Thoracic aorta (tissue), 2 donors: ENCODE measurements around the gene SGIP1. TPM values are rescaled to one million over a fixed set of nuclear protein-coding genes. Genes with fewer than 3 reads are reported as not detected.
A peak's percentile ranks its signal among the peaks of the same experiment; 100 is the strongest.

Source experiments
- ATAC-seq: fragments of 150-250 bp; one replicate; pipeline ENCODE4 v1.8.0; 2017; ENCODE audit warnings: low read depth; ENCODE audit not compliant: insufficient number of reproducible peaks, low FRiP score
- DNase-seq: peaks from one replicate; pipeline ENCODE4 v3.0.0-alpha.2; 2020; ENCODE audit warnings: low spot score
- H3K27ac ChIP-seq, 2 donors: fragments of 200-600 bp; sonication (generic); 1 replicate in 1 of 2; 2 replicates in 1 of 2; pipeline ENCODE4 v1.5.1; 2016; ENCODE audit warnings: mild to moderate bottlenecking in 2 of 2, moderate library complexity in 2 of 2
- H3K27me3 ChIP-seq: fragments of 200-600 bp; sonication (generic); replicated peaks from 2 replicates; pipeline ENCODE4 v1.6.0; 2016; ENCODE audit warnings: mild to moderate bottlenecking; ENCODE audit not compliant: insufficient read depth
- H3K36me3 ChIP-seq: fragments of 200-600 bp; sonication (generic); one replicate; pipeline ENCODE4 v1.5.1; 2016
- H3K4me1 ChIP-seq, 2 donors: fragments of 200-600 bp; sonication (generic); 1 replicate in 1 of 2; 2 replicates in 1 of 2; pipeline versions ENCODE4 v1.5.1 to v1.6.0; 2016; ENCODE audit warnings: low read depth in 2 of 2, mild to moderate bottlenecking in 1 of 2; ENCODE audit not compliant: control insufficient read depth in 1 of 2
- H3K4me3 ChIP-seq: fragments of 200-600 bp; sonication (generic); 2 replicates; pipeline ENCODE4 v1.5.1; 2016; ENCODE audit warnings: mild to moderate bottlenecking
- H3K9me3 ChIP-seq: fragments of 200-600 bp; sonication (generic); 2 replicates; pipeline ENCODE4 v1.5.1; 2016
- CTCF ChIP-seq: fragments of 200-600 bp; sonication (generic); IDR thresholded peaks from one replicate; pipeline ENCODE4 v1.5.1; 2019; ENCODE audit warnings: antibody characterized with exemption
- total RNA-seq, 2 donors: library from RNA; depleted of rRNA; stranded (reverse); fragments of >200 nt; gene quantifications; one replicate each; pipeline versions ENCODE4 v1.1.0 to v1.2.3, GENCODE V29; 2016

SGIP1 gene
- total RNA-seq, 2 donors from 2014 or later = 47.4 to 116 TPM

- no peak for TF ChIP-seq CTCF
- ATAC-seq = no peak
These were observed 227.3 kb downstream of the SGIP1 start for GRCh38 chr1:66761221-66761620.

GRCh38 chr1:66764994-66765578 lies 231.1 kb downstream of the SGIP1 start:
- no peak for DNase-seq
- TF ChIP-seq CTCF = peak; percentile 62
- Histone ChIP-seq H3K4me3 (no peak overlapping the region), H3K36me3 (no peaks in the 10 kb centered on the region), H3K27ac (no peak overlapping the region), H3K27me3 (no peaks in the 10 kb centered on the region), H3K4me1 (no peaks in the 10 kb centered on the region), H3K9me3 (no peaks in the 10 kb centered on the region)
- ATAC-seq = no peak

More at GRCh38 chr1:66761221-66761620, 227.3 kb downstream of the SGIP1 start:
- Histone ChIP-seq H3K4me3 (no peak overlapping the region), H3K36me3 (no peaks in the 10 kb centered on the region), H3K4me1 (no peaks in the 10 kb centered on the region), H3K27ac (no peak overlapping the region), H3K27me3 (no peaks in the 10 kb centered on the region), H3K9me3 (no peaks in the 10 kb centered on the region)
- DNase-seq = no peak

GRCh38 chr1:66767626-66768025 lies 233.7 kb downstream of the SGIP1 start:
- no peak for TF ChIP-seq CTCF
- no peaks in the 10 kb centered on the region for H3K27me3 ChIP-seq
- no peak overlapping the region for H3K4me3 ChIP-seq
- H3K9me3 ChIP-seq = no peaks in the 10 kb centered on the region
- ATAC-seq (no peak), DNase-seq (no peak)
- no peak overlapping the region for H3K27ac ChIP-seq
- H3K36me3 ChIP-seq = no peaks in the 10 kb centered on the region
- H3K4me1 ChIP-seq = no peaks in the 10 kb centered on the region

- ATAC-seq (no peak), DNase-seq (no peak)
- Histone ChIP-seq H3K27me3 (no peaks in the 10 kb centered on the region), H3K4me1 (no peaks in the 10 kb centered on the region), H3K27ac (no peak overlapping the region), H3K36me3 (no peaks in the 10 kb centered on the region), H3K4me3 (no peak overlapping the region), H3K9me3 (no peaks in the 10 kb centered on the region)
- no peak for TF ChIP-seq CTCF
These were observed 235.0 kb downstream of the SGIP1 start for GRCh38 chr1:66768965-66769364.

- H3K4me3 ChIP-seq = no peak overlapping the region
- no peaks in the 10 kb centered on the region for H3K4me1 ChIP-seq
- no peaks in the 10 kb centered on the region for H3K36me3 ChIP-seq
- DNase-seq (no peak), ATAC-seq (no peak)
- no peaks in the 10 kb centered on the region for H3K9me3 ChIP-seq
- TF ChIP-seq CTCF = no peak
- no peak overlapping the region for H3K27ac ChIP-seq
- H3K27me3 ChIP-seq = no peaks in the 10 kb centered on the region
These were observed 235.7 kb downstream of the SGIP1 start for GRCh38 chr1:66769512-66770229.
